H1 (cell line): ENCODE data around the gene IGSF5. TPM values are rescaled to one million over a fixed set of nuclear protein-coding genes. Genes with fewer than 3 reads are reported as not detected.

ENCODE experiments used
- ASH2L ChIP-seq: fragments of 200-600, 300-600 bp; sonication (generic); IDR thresholded peaks from one replicate; pipeline ENCODE4 v1.7.1; 2017; ENCODE audit warnings: low read length
- CEBPB ChIP-seq: IDR thresholded peaks from 2 replicates; pipeline ENCODE4 v1.6.1; 2012; ENCODE audit warnings: low read depth, low read length
- CHD2 ChIP-seq: IDR thresholded peaks from 2 replicates; pipeline ENCODE4 v1.6.1; 2012; ENCODE audit warnings: low read length, improper control_type of control experiment
- GABPA ChIP-seq: IDR thresholded peaks from 2 replicates; pipeline ENCODE4 v1.6.1; 2011; ENCODE audit warnings: mild to moderate bottlenecking, low read length, moderate library complexity, borderline replicate concordance; ENCODE audit not compliant: insufficient read depth
- HDAC6 ChIP-seq: IDR thresholded peaks from one replicate; pipeline ENCODE4 v1.7.1; 2012; ENCODE audit warnings: low read depth, mild to moderate bottlenecking, inconsistent platforms, low read length, moderate library complexity
- KDM1A ChIP-seq: fragments of 200-600, 300-600 bp; sonication (generic); IDR thresholded peaks from 2 replicates; pipeline ENCODE4 v1.7.1; 2016; ENCODE audit warnings: mild to moderate bottlenecking, low read length, borderline replicate concordance
- PHF8 ChIP-seq: fragments of 200-600 bp; sonication (generic); conservative IDR thresholded peaks from 2 replicates; pipeline ENCODE4 v1.7.1; 2012; ENCODE audit warnings: low read depth, mild to moderate bottlenecking, inconsistent platforms, low read length, moderate library complexity
- POU5F1 ChIP-seq: IDR thresholded peaks from 2 replicates; pipeline ENCODE4 v1.6.1; 2011; ENCODE audit warnings: low read depth, mild to moderate bottlenecking, low read length, moderate library complexity
- RAD21 ChIP-seq, 2 experiments: IDR thresholded peaks in 1 of 2; conservative IDR thresholded peaks in 1 of 2; 2 replicates each; pipeline ENCODE4 v1.6.1; 2011; ENCODE audit warnings: low read depth in 2 of 2, low read length in 2 of 2, improper control_type of control experiment in 1 of 2, inconsistent platforms in 1 of 2, mild to moderate bottlenecking in 1 of 2, moderate library complexity in 1 of 2
- SIX5 ChIP-seq: IDR thresholded peaks from 2 replicates; pipeline ENCODE4 v1.6.1; 2011; ENCODE audit warnings: mild to moderate bottlenecking, low read depth, low read length
- TBP ChIP-seq: IDR thresholded peaks from 2 replicates; pipeline ENCODE4 v1.6.1; 2011; ENCODE audit warnings: low read depth, low read length, improper control_type of control experiment
- TCF12 ChIP-seq: IDR thresholded peaks from 2 replicates; pipeline ENCODE4 v1.6.1; 2011; ENCODE audit warnings: low read depth, mild to moderate bottlenecking, low read length
- polyA plus RNA-seq, 7 experiments: library from polyadenylated mRNA; depleted of rRNA in 3 of 7; stranded (reverse) in 5 of 7; unstranded in 2 of 7; fragments of >200 nt in 5 of 7; fragments of 200-250 nt in 2 of 7; gene quantifications; 1 replicate in 5 of 7; 2 replicates in 1 of 7; 4 replicates in 1 of 7; pipeline versions ENCODE4 v1.2.1 to v1.2.3, GENCODE V29; 2011 to 2013; ENCODE audit warnings: missing spikeins in 2 of 7, mixed read lengths in 2 of 7
- total RNA-seq: library from RNA; stranded (reverse); fragmentation: NEBNext Ultra II Directional; extraction: Animal tissue kit (Norgen Biotek cat#: 25700); gene quantifications from 2 replicates; pipeline ENCODE4 v1.2.1, GENCODE V29; 2021
- TF ChIP-seq, protein P1 (sequence below): fragments of 300-600 bp; sonication (generic); IDR thresholded peaks from 2 replicates; pipeline ENCODE4 v1.7.1; 2012; ENCODE audit warnings: low read length, moderate library complexity, mild to moderate bottlenecking, inconsistent platforms; ENCODE audit not compliant: insufficient replicate concordance

IGSF5 gene
- total and polyA plus RNA-seq, 2 of the 8 experiments (the other 6 are each of a cell fraction or from before 2014, with no cell fraction given) = 4.4 to 5.4 TPM

DNA sequence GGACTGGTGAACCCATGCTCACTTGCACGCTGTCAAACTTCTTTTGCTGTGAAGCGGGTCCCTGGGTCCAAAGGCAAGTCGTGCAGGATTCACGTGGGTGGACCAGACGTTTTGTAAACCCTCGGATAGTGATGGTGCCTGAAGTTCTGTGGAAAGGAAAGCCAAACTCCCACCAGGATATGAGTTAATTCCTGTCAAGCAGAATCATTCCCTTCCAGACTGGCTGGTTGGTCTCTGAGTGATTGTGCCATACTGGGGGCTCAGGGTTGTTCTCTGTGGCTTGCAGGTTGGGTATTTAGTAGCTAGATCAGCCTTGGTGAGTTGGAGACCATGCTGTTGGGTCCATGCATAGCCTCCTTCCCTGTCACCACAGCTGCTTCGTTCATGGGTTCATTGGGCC is 32.7 kb upstream of the IGSF5 start (continued):
- TF ChIP-seq, protein P1, sequence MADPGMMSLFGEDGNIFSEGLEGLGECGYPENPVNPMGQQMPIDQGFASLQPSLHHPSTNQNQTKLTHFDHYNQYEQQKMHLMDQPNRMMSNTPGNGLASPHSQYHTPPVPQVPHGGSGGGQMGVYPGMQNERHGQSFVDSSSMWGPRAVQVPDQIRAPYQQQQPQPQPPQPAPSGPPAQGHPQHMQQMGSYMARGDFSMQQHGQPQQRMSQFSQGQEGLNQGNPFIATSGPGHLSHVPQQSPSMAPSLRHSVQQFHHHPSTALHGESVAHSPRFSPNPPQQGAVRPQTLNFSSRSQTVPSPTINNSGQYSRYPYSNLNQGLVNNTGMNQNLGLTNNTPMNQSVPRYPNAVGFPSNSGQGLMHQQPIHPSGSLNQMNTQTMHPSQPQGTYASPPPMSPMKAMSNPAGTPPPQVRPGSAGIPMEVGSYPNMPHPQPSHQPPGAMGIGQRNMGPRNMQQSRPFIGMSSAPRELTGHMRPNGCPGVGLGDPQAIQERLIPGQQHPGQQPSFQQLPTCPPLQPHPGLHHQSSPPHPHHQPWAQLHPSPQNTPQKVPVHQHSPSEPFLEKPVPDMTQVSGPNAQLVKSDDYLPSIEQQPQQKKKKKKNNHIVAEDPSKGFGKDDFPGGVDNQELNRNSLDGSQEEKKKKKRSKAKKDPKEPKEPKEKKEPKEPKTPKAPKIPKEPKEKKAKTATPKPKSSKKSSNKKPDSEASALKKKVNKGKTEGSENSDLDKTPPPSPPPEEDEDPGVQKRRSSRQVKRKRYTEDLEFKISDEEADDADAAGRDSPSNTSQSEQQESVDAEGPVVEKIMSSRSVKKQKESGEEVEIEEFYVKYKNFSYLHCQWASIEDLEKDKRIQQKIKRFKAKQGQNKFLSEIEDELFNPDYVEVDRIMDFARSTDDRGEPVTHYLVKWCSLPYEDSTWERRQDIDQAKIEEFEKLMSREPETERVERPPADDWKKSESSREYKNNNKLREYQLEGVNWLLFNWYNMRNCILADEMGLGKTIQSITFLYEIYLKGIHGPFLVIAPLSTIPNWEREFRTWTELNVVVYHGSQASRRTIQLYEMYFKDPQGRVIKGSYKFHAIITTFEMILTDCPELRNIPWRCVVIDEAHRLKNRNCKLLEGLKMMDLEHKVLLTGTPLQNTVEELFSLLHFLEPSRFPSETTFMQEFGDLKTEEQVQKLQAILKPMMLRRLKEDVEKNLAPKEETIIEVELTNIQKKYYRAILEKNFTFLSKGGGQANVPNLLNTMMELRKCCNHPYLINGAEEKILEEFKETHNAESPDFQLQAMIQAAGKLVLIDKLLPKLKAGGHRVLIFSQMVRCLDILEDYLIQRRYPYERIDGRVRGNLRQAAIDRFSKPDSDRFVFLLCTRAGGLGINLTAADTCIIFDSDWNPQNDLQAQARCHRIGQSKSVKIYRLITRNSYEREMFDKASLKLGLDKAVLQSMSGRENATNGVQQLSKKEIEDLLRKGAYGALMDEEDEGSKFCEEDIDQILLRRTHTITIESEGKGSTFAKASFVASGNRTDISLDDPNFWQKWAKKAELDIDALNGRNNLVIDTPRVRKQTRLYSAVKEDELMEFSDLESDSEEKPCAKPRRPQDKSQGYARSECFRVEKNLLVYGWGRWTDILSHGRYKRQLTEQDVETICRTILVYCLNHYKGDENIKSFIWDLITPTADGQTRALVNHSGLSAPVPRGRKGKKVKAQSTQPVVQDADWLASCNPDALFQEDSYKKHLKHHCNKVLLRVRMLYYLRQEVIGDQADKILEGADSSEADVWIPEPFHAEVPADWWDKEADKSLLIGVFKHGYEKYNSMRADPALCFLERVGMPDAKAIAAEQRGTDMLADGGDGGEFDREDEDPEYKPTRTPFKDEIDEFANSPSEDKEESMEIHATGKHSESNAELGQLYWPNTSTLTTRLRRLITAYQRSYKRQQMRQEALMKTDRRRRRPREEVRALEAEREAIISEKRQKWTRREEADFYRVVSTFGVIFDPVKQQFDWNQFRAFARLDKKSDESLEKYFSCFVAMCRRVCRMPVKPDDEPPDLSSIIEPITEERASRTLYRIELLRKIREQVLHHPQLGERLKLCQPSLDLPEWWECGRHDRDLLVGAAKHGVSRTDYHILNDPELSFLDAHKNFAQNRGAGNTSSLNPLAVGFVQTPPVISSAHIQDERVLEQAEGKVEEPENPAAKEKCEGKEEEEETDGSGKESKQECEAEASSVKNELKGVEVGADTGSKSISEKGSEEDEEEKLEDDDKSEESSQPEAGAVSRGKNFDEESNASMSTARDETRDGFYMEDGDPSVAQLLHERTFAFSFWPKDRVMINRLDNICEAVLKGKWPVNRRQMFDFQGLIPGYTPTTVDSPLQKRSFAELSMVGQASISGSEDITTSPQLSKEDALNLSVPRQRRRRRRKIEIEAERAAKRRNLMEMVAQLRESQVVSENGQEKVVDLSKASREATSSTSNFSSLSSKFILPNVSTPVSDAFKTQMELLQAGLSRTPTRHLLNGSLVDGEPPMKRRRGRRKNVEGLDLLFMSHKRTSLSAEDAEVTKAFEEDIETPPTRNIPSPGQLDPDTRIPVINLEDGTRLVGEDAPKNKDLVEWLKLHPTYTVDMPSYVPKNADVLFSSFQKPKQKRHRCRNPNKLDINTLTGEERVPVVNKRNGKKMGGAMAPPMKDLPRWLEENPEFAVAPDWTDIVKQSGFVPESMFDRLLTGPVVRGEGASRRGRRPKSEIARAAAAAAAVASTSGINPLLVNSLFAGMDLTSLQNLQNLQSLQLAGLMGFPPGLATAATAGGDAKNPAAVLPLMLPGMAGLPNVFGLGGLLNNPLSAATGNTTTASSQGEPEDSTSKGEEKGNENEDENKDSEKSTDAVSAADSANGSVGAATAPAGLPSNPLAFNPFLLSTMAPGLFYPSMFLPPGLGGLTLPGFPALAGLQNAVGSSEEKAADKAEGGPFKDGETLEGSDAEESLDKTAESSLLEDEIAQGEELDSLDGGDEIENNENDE = no peak
- TF ChIP-seq SIX5 = no peak
- no peak for TF ChIP-seq ASH2L
- no peak for TF ChIP-seq CEBPB
- no peak for TF ChIP-seq RAD21 (IDR thresholded peaks at IDR 0.05 in 1 of 2, conservative IDR thresholded peaks at IDR 0.05 in 1 of 2; ENCODE audit: low read depth in 2 of 2, low read length in 2 of 2)
- no peak for TF ChIP-seq HDAC6
- no peak for TF ChIP-seq TCF12
- no peak for TF ChIP-seq CHD2
- no peak for TF ChIP-seq PHF8
- TF ChIP-seq KDM1A = no peak
- no peak for TF ChIP-seq TBP
- no peak for TF ChIP-seq POU5F1
- TF ChIP-seq GABPA = no peak
